C4-2B (cell line): ENCODE results near the gene ACSS3.

Experiments
- ZFX ChIP-seq: fragments of 450-650 bp; IDR thresholded peaks from 2 replicates; pipeline ENCODE4 v1.6.1; 2017
- TF ChIP-seq, protein P1 (sequence below): fragments of 450-650 bp; conservative IDR thresholded peaks from 2 replicates; pipeline ENCODE4 v1.5.1; 2017; ENCODE audit warnings: mild to moderate bottlenecking

DNA sequence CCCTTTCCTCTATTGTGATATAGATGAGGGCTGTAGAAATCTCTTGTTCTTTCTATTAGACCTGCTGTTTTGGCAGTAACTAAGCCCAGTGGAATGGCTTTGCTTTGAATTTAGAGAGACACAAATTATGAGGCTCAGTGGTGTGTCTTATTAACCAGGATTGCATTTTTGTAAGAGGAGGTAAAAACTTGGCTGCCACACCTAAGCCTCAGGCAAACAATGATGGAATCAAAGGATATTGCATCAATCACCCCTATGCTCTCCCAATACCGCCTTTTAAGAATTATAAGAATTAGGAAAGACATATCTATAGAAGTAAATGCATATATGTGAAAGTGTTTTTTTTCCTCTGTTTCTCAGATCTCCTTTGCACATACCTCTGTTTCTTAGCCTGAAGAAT is 63.3 kb downstream of the ACSS3 start:
- TF ChIP-seq, protein P1, sequence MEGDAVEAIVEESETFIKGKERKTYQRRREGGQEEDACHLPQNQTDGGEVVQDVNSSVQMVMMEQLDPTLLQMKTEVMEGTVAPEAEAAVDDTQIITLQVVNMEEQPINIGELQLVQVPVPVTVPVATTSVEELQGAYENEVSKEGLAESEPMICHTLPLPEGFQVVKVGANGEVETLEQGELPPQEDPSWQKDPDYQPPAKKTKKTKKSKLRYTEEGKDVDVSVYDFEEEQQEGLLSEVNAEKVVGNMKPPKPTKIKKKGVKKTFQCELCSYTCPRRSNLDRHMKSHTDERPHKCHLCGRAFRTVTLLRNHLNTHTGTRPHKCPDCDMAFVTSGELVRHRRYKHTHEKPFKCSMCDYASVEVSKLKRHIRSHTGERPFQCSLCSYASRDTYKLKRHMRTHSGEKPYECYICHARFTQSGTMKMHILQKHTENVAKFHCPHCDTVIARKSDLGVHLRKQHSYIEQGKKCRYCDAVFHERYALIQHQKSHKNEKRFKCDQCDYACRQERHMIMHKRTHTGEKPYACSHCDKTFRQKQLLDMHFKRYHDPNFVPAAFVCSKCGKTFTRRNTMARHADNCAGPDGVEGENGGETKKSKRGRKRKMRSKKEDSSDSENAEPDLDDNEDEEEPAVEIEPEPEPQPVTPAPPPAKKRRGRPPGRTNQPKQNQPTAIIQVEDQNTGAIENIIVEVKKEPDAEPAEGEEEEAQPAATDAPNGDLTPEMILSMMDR = no peak
- no peak for TF ChIP-seq ZFX
